Endothelial cell (in vitro differentiated cells): Measurements from ENCODE around the gene HOXD4. TPM values are rescaled to one million over a fixed set of nuclear protein-coding genes. Genes with fewer than 3 reads are reported as not detected.

Experiments
- DNase-seq: peaks from one replicate; pipeline ENCODE4 v3.0.0; 2021; ENCODE audit warnings: low spot score
- H3K27ac Mint-ChIP-seq: one replicate; pipeline ENCODE4 v1.8.0; 2021; ENCODE audit warnings: mixed read lengths, inconsistent platforms; ENCODE audit not compliant: unreplicated experiment
- H3K27me3 Mint-ChIP-seq: one replicate; pipeline ENCODE4 v1.8.0; 2021; ENCODE audit warnings: mild to moderate bottlenecking, moderate library complexity, mixed read lengths, inconsistent platforms; ENCODE audit not compliant: unreplicated experiment
- H3K36me3 Mint-ChIP-seq: one replicate; pipeline ENCODE4 v1.8.0; 2021; ENCODE audit warnings: mild to moderate bottlenecking, low read depth, mixed read lengths, inconsistent platforms; ENCODE audit not compliant: unreplicated experiment
- H3K4me1 Mint-ChIP-seq: one replicate; pipeline ENCODE4 v1.8.0; 2021; ENCODE audit warnings: mild to moderate bottlenecking, mixed read lengths, inconsistent platforms; ENCODE audit not compliant: unreplicated experiment
- H3K4me3 Mint-ChIP-seq: one replicate; pipeline ENCODE4 v1.8.0; 2021; ENCODE audit warnings: mild to moderate bottlenecking, mixed read lengths, inconsistent platforms; ENCODE audit not compliant: unreplicated experiment
- H3K9me3 Mint-ChIP-seq: one replicate; pipeline ENCODE4 v1.8.0; 2021; ENCODE audit warnings: mixed read lengths, inconsistent platforms; ENCODE audit not compliant: unreplicated experiment
- CTCF ChIP-seq: fragments of 200-600 bp; sonication (generic); IDR thresholded peaks from one replicate; pipeline ENCODE4 v1.5.0; 2021; ENCODE audit warnings: antibody characterized with exemption; ENCODE audit not compliant: unreplicated experiment
- total RNA-seq: library from RNA; stranded (reverse); fragmentation: NEBNext Ultra II Directional; extraction: Animal tissue kit (Norgen Biotek cat#: 25700); gene quantifications from one replicate; pipeline ENCODE4 v1.2.1, GENCODE V29; 2021; ENCODE audit not compliant: unreplicated experiment

The HOXD4 gene
- total RNA-seq, 1 donor from 2014 or later, result 3.5 TPM

- no peak for DNase-seq
- Mint-ChIP-seq H3K27ac (no peak overlapping the region), H3K4me1 (peaks cover 29% of the 10 kb centered on the region), H3K9me3 (no peaks in the 10 kb centered on the region), H3K4me3 (no peak overlapping the region), H3K36me3 (peaks cover 4% of the 10 kb centered on the region), H3K27me3 (peaks cover 31% of the 10 kb centered on the region)
- TF ChIP-seq CTCF, result no peak
Observed at GRCh38 chr2:176169711-176170110, 18.4 kb downstream of the HOXD4 start.

- H3K27me3 Mint-ChIP-seq, result peaks cover 32% of the 10 kb centered on the region
- DNase-seq, result no peak
- H3K4me3 Mint-ChIP-seq, result no peak overlapping the region
- TF ChIP-seq CTCF, result no peak
- no peaks in the 10 kb centered on the region for H3K9me3 Mint-ChIP-seq
- H3K36me3 Mint-ChIP-seq, result peaks cover 7% of the 10 kb centered on the region
- no peak overlapping the region for H3K27ac Mint-ChIP-seq
- H3K4me1 Mint-ChIP-seq, result peaks cover 38% of the 10 kb centered on the region
Observed at GRCh38 chr2:176170602-176171305, 19.4 kb downstream of the HOXD4 start.

- Mint-ChIP-seq H3K9me3 (no peaks in the 10 kb centered on the region), H3K36me3 (peaks cover 9% of the 10 kb centered on the region), H3K27ac (no peak overlapping the region), H3K4me1 (peaks cover 43% of the 10 kb centered on the region), H3K4me3 (no peak overlapping the region), H3K27me3 (peaks cover 32% of the 10 kb centered on the region)
- no peak for TF ChIP-seq CTCF
- no peak for DNase-seq
Observed at GRCh38 chr2:176171351-176172006, 20.1 kb downstream of the HOXD4 start.

- Mint-ChIP-seq H3K27ac (no peak overlapping the region), H3K9me3 (no peaks in the 10 kb centered on the region), H3K27me3 (peaks cover 38% of the 10 kb centered on the region), H3K4me1 (peaks cover 50% of the 10 kb centered on the region), H3K4me3 (peak overlapping the region; percentile 73), H3K36me3 (peaks cover 11% of the 10 kb centered on the region)
- TF ChIP-seq CTCF, result no peak
- DNase-seq, result no peak
Observed at GRCh38 chr2:176172007-176172894, 20.9 kb downstream of the HOXD4 start.
